ENCODE data around the gene RELB.

DNA sequence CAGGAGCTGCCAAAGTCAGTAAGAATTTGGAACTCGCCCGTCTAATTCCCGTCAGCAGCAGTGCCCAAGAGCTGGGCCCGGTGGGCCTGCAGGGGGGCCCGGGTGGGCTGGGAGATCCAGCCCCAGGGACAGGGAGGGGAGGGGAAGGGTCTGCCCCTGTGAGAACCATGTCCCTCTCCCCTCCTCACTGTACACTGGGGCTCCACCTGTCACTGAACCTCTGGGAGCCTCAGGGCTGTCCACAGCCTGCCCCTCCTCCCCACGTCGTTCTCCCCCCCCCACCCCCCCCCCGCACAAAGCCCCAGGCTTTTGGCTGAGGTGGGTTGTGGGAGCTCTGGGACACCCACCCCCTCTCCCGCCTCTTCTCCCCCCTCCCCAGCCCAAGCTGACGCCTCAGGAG lies 66.8 kb downstream of the RELB start:
- TF ChIP-seq RARB (CRISPR knock-in tag; IDR thresholded peaks at IDR 0.05) (no peak), ARNTL (CRISPR knock-in tag; IDR thresholded peaks at IDR 0.05; ENCODE audit: borderline replicate concordance, low read depth) (no peak), SNAI2 (CRISPR knock-in tag; IDR thresholded peaks at IDR 0.05) (no peak)
- TF ChIP-seq, protein P1, sequence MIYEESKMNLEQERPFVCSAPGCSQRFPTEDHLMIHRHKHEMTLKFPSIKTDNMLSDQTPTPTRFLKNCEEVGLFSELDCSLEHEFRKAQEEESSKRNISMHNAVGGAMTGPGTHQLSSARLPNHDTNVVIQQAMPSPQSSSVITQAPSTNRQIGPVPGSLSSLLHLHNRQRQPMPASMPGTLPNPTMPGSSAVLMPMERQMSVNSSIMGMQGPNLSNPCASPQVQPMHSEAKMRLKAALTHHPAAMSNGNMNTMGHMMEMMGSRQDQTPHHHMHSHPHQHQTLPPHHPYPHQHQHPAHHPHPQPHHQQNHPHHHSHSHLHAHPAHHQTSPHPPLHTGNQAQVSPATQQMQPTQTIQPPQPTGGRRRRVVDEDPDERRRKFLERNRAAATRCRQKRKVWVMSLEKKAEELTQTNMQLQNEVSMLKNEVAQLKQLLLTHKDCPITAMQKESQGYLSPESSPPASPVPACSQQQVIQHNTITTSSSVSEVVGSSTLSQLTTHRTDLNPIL (CRISPR knock-in tag; IDR thresholded peaks at IDR 0.05; ENCODE audit: low read depth) = no peak
- TF ChIP-seq, protein P2, sequence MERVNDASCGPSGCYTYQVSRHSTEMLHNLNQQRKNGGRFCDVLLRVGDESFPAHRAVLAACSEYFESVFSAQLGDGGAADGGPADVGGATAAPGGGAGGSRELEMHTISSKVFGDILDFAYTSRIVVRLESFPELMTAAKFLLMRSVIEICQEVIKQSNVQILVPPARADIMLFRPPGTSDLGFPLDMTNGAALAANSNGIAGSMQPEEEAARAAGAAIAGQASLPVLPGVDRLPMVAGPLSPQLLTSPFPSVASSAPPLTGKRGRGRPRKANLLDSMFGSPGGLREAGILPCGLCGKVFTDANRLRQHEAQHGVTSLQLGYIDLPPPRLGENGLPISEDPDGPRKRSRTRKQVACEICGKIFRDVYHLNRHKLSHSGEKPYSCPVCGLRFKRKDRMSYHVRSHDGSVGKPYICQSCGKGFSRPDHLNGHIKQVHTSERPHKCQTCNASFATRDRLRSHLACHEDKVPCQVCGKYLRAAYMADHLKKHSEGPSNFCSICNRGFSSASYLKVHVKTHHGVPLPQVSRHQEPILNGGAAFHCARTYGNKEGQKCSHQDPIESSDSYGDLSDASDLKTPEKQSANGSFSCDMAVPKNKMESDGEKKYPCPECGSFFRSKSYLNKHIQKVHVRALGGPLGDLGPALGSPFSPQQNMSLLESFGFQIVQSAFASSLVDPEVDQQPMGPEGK (CRISPR knock-in tag; IDR thresholded peaks at IDR 0.05; ENCODE audit: borderline replicate concordance) = no peak

All from SK-N-SH treated with all-trans-retinoic acid at 6 μM for 48 hours (cell line).